Mesenchymal stem cell (in vitro differentiated cells and primary cell): Measurements from ENCODE around the gene SAMD4B.

ENCODE experiments used
- DNase-seq: peaks from one replicate; pipeline ENCODE4 v3.0.0-alpha.2; 2013
- H2AFZ ChIP-seq: one replicate; pipeline ENCODE4 v1.6.1; 2013; ENCODE audit warnings: low read depth, mild to moderate bottlenecking, control low read depth, inconsistent platforms, low read length, moderate library complexity
- H2AK5ac ChIP-seq: 2 replicates; pipeline ENCODE4 v1.6.1; 2013; ENCODE audit warnings: low read length, moderate library complexity, mild to moderate bottlenecking, inconsistent platforms; ENCODE audit not compliant: severe bottlenecking
- H2BK120ac ChIP-seq: one replicate; pipeline ENCODE4 v1.6.1; 2013; ENCODE audit warnings: low read depth, mild to moderate bottlenecking, inconsistent platforms, low read length, moderate library complexity
- H2BK12ac ChIP-seq, 2 experiments: one replicate each; pipeline ENCODE4 v1.6.1; 2013; ENCODE audit warnings: inconsistent platforms in 2 of 2, low read length in 2 of 2, mild to moderate bottlenecking in 2 of 2, moderate library complexity in 2 of 2, control low read depth in 1 of 2
- H2BK15ac ChIP-seq: one replicate; pipeline ENCODE4 v1.6.1; 2013; ENCODE audit warnings: mild to moderate bottlenecking, low read depth, inconsistent platforms; ENCODE audit not compliant: poor library complexity, severe bottlenecking
- H2BK5ac ChIP-seq: 2 replicates; pipeline ENCODE4 v1.6.1; 2013; ENCODE audit warnings: low read depth, mild to moderate bottlenecking, low read length, control low read depth, inconsistent platforms; ENCODE audit not compliant: poor library complexity, severe bottlenecking
- H3K14ac ChIP-seq, 2 experiments: one replicate each; pipeline ENCODE4 v1.6.1; 2013; ENCODE audit warnings: inconsistent platforms in 2 of 2, low read length in 2 of 2, control low read depth in 1 of 2, mild to moderate bottlenecking in 1 of 2, moderate library complexity in 1 of 2
- H3K18ac ChIP-seq, 2 experiments: one replicate each; pipeline ENCODE4 v1.6.1; 2013; ENCODE audit warnings: inconsistent platforms in 2 of 2, low read length in 2 of 2, control low read depth in 1 of 2, low read depth in 1 of 2, mild to moderate bottlenecking in 1 of 2
- H3K23ac ChIP-seq, 2 experiments: one replicate each; pipeline ENCODE4 v1.6.1; 2013; ENCODE audit warnings: inconsistent platforms in 2 of 2, low read length in 2 of 2, mild to moderate bottlenecking in 2 of 2, moderate library complexity in 2 of 2, control low read depth in 1 of 2
- H3K27ac ChIP-seq: 2 replicates; pipeline ENCODE4 v1.5.1; 2013; ENCODE audit warnings: mild to moderate bottlenecking, moderate library complexity, low read length, control low read depth, inconsistent platforms; ENCODE audit not compliant: poor library complexity, severe bottlenecking
- H3K27me3 ChIP-seq, 2 experiments: 2 replicates each; pipeline versions ENCODE4 v1.6.1 to v1.7.0; 2013; ENCODE audit warnings: low read length in 2 of 2, mild to moderate bottlenecking in 2 of 2, moderate library complexity in 2 of 2, control low read depth in 1 of 2, inconsistent platforms in 1 of 2; ENCODE audit not compliant: control insufficient read depth in 1 of 2, insufficient read depth in 1 of 2
- H3K36me3 ChIP-seq, 2 experiments: 2 replicates each; pipeline versions ENCODE4 v1.6.1 to v1.7.0; 2013; ENCODE audit warnings: low read length in 2 of 2, control low read depth in 1 of 2, inconsistent platforms in 1 of 2, low read depth in 1 of 2, mild to moderate bottlenecking in 1 of 2; ENCODE audit not compliant: insufficient read depth in 2 of 2, control insufficient read depth in 1 of 2
- H3K4ac ChIP-seq, 2 experiments: one replicate each; pipeline ENCODE4 v1.6.1; 2013; ENCODE audit warnings: inconsistent platforms in 2 of 2, low read length in 2 of 2, mild to moderate bottlenecking in 2 of 2, moderate library complexity in 2 of 2, control low read depth in 1 of 2, low read depth in 1 of 2
- H3K4me1 ChIP-seq: 2 replicates; pipeline ENCODE4 v1.6.1; 2013; ENCODE audit warnings: low read depth, low read length, control low read depth; ENCODE audit not compliant: control insufficient read depth, insufficient read depth
- H3K4me2 ChIP-seq: 2 replicates; pipeline ENCODE4 v1.6.1; 2013; ENCODE audit warnings: low read length, mild to moderate bottlenecking, inconsistent platforms; ENCODE audit not compliant: poor library complexity, severe bottlenecking
- H3K4me3 ChIP-seq, 2 experiments: 2 replicates each; pipeline versions ENCODE4 v1.5.1 to v1.7.0; 2013; ENCODE audit warnings: low read length in 2 of 2, mild to moderate bottlenecking in 2 of 2, control low read depth in 1 of 2, low read depth in 1 of 2; ENCODE audit not compliant: insufficient read depth in 1 of 2
- H3K79me1 ChIP-seq: replicated peaks from 2 replicates; pipeline ENCODE4 v1.6.1; 2013; ENCODE audit warnings: mild to moderate bottlenecking, control low read depth, low read length, inconsistent platforms; ENCODE audit not compliant: poor library complexity, severe bottlenecking
- H3K9ac ChIP-seq: 2 replicates; pipeline ENCODE4 v1.7.0; 2013; ENCODE audit warnings: mild to moderate bottlenecking, low read length, moderate library complexity
- H3K9me3 ChIP-seq: 2 replicates; pipeline ENCODE4 v1.7.0; 2013; ENCODE audit warnings: mild to moderate bottlenecking, low read length; ENCODE audit not compliant: control insufficient read depth
- H4K8ac ChIP-seq: one replicate; pipeline ENCODE4 v1.6.1; 2013; ENCODE audit warnings: inconsistent platforms, mild to moderate bottlenecking, low read length, moderate library complexity
- H4K91ac ChIP-seq: one replicate; pipeline ENCODE4 v1.6.1; 2013; ENCODE audit warnings: mild to moderate bottlenecking, low read length, inconsistent platforms
- WGBS: methylation state at CpG from one replicate; pipeline ENCODE4 v1.1.7; 2013; ENCODE audit warnings: mixed read lengths; 5-methylcytosine and 5-hydroxymethylcytosine counted together

Gene SAMD4B

GRCh38 chr19:39318690-39319089 is 23.5 kb upstream of the SAMD4B start:
- H3K27ac ChIP-seq = no peak overlapping the region
- no peak overlapping the region for H4K91ac ChIP-seq
- no peak overlapping the region for H3K4me2 ChIP-seq
- DNase-seq = no peak
- no peak overlapping the region for H2AK5ac ChIP-seq
- H3K23ac ChIP-seq = no peak overlapping the region
- 85% methylated on average over 4 of the region's 4 CpGs for WGBS
- no peak overlapping the region for H3K4ac ChIP-seq
- H2BK5ac ChIP-seq = no peak overlapping the region
- no peak overlapping the region for H3K4me3 ChIP-seq
- no peak overlapping the region for H2BK15ac ChIP-seq
- H4K8ac ChIP-seq = no peak overlapping the region
- no peaks in the 10 kb centered on the region for H3K9me3 ChIP-seq
- no peak overlapping the region for H2AFZ ChIP-seq
- H2BK120ac ChIP-seq = no peak overlapping the region
- peaks cover 0 to 8% of the 10 kb centered on the region in 2 experiments for H3K36me3 ChIP-seq
- H3K4me1 ChIP-seq = peaks cover 9% of the 10 kb centered on the region
- no peaks in the 10 kb centered on the region for H3K79me1 ChIP-seq
- peaks cover 39 to 43% of the 10 kb centered on the region in 2 experiments for H3K27me3 ChIP-seq
- H3K18ac ChIP-seq = no peak overlapping the region
- H3K14ac ChIP-seq = no peak overlapping the region
- no peak overlapping the region for H3K9ac ChIP-seq
- no peak overlapping the region for H2BK12ac ChIP-seq

- Histone ChIP-seq H3K4me1 (peaks cover 9% of the 10 kb centered on the region), H3K9ac (no peak overlapping the region), H3K9me3 (no peaks in the 10 kb centered on the region), H3K23ac (no peak overlapping the region), H2BK120ac (no peak overlapping the region), H3K4me2 (no peak overlapping the region), H3K4me3 (no peak overlapping the region), H3K18ac (no peak overlapping the region), H3K79me1 (no peaks in the 10 kb centered on the region), H2BK5ac (no peak overlapping the region), H3K14ac (no peak overlapping the region), H3K27ac (no peak overlapping the region), H2BK12ac (no peak overlapping the region), H3K36me3 (peaks cover 0 to 8% of the 10 kb centered on the region in 2 experiments), H4K91ac (no peak overlapping the region), H3K4ac (no peak overlapping the region), H4K8ac (no peak overlapping the region), H3K27me3 (peaks cover 39 to 43% of the 10 kb centered on the region in 2 experiments), H2AK5ac (no peak overlapping the region), H2BK15ac (no peak overlapping the region), H2AFZ (no peak overlapping the region)
- WGBS = 93% methylated on average over 4 of the region's 5 CpGs
- no peak for DNase-seq
Observed at GRCh38 chr19:39319098-39319891, 22.9 kb upstream of the SAMD4B start.

DNA sequence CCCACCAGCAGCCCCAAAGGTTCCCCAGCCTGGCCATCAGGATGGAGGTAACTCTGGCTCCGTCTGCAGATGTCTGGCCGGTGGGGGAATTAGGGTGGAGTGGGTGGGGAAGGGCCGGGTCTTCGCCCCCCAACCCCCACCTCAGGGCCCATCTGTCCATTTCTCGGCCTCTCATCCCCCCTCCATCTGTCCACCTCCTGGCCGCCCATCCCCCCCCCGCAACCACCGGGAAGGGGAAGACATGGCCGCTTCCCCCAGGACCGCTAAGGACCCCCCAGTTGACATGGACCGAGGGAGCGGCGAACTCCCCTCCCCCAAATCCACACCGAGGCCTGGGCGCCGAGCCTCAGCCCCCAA is 22.4 kb upstream of the SAMD4B start:
- no peaks in the 10 kb centered on the region for H3K79me1 ChIP-seq
- no peak overlapping the region for H3K23ac ChIP-seq
- H2BK120ac ChIP-seq = no peak overlapping the region
- H2AK5ac ChIP-seq = no peak overlapping the region
- H4K91ac ChIP-seq = no peak overlapping the region
- no peak overlapping the region for H2BK12ac ChIP-seq
- H3K4me3 ChIP-seq = peak overlapping the region in 1 of 2 experiments; percentile 65
- peaks cover 0 to 3% of the 10 kb centered on the region in 2 experiments for H3K36me3 ChIP-seq
- H3K4me2 ChIP-seq = no peak overlapping the region
- no peak overlapping the region for H3K4ac ChIP-seq
- H3K4me1 ChIP-seq = peaks cover 9% of the 10 kb centered on the region
- H3K9ac ChIP-seq = peak overlapping the region; percentile 54
- H3K9me3 ChIP-seq = no peaks in the 10 kb centered on the region
- H3K18ac ChIP-seq = no peak overlapping the region
- peaks cover 39 to 43% of the 10 kb centered on the region in 2 experiments for H3K27me3 ChIP-seq
- 19% methylated on average over 6 of the region's 16 CpGs for WGBS
- H2AFZ ChIP-seq = no peak overlapping the region
- H4K8ac ChIP-seq = no peak overlapping the region
- H3K14ac ChIP-seq = no peak overlapping the region
- no peak for DNase-seq
- no peak overlapping the region for H2BK5ac ChIP-seq
- no peak overlapping the region for H3K27ac ChIP-seq
- no peak overlapping the region for H2BK15ac ChIP-seq

DNA sequence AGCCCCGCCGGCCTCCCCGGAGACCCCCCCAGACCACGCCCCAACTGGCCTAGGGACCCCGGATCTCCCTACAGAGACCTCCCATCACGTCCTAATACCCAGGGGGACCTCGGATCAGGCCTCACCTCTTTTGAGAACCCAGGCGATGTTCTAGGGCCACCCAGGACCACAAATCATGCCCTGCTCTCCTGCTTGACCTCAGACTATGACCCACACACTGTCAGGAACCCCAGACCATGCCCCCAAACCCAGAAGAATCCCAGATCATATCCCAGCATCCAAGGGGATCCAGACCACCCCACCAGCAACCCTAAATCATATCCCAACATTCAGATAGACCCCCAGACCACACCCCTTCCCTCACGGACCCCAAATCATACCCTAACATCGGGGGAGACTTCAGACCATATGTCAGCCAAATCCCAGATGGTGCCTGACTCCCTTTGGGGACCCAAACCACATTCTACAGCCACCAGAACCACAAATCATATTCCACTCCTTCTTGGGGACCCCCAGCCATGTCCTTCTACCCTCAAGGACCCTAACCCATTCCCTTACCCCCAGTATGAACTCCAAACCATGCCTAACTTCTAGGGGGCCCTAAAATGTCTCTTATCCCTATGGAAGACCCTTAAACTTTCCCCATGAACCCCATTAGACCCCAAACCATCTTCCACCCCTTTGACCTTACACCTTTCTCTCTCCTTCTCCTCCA is 20.9 kb upstream of the SAMD4B start:
- H3K4ac ChIP-seq = no peak overlapping the region
- H3K27ac ChIP-seq = no peak overlapping the region
- H2BK12ac ChIP-seq = no peak overlapping the region
- H3K18ac ChIP-seq = no peak overlapping the region
- H3K23ac ChIP-seq = no peak overlapping the region
- peaks cover 9% of the 10 kb centered on the region for H3K4me1 ChIP-seq
- H2BK120ac ChIP-seq = no peak overlapping the region
- no peak overlapping the region for H3K4me2 ChIP-seq
- peaks cover 42 to 43% of the 10 kb centered on the region in 2 experiments for H3K27me3 ChIP-seq
- H3K9me3 ChIP-seq = no peaks in the 10 kb centered on the region
- H3K36me3 ChIP-seq = peaks cover 0 to 3% of the 10 kb centered on the region in 2 experiments
- no peak overlapping the region for H2BK15ac ChIP-seq
- WGBS = 33% methylated on average over 10 of the region's 10 CpGs
- no peak for DNase-seq
- no peak overlapping the region for H2BK5ac ChIP-seq
- no peak overlapping the region for H2AK5ac ChIP-seq
- H3K79me1 ChIP-seq = no peaks in the 10 kb centered on the region
- no peak overlapping the region for H3K9ac ChIP-seq
- H2AFZ ChIP-seq = no peak overlapping the region
- H4K91ac ChIP-seq = no peak overlapping the region
- H3K14ac ChIP-seq = no peak overlapping the region
- no peak overlapping the region for H3K4me3 ChIP-seq
- H4K8ac ChIP-seq = no peak overlapping the region
